GM18498 (cell line): ENCODE measurements around the gene SLC38A3.

Experiments used
- ATAC-seq: cut with Tn5 transposase; IDR thresholded peaks from one replicate; pipeline ENCODE4 v1.9.1; 2021; ENCODE audit warnings: mild to moderate bottlenecking, moderate library complexity; ENCODE audit not compliant: unreplicated experiment

SLC38A3 gene

GRCh38 chr3:50264383-50264963 is 59.4 kb downstream of the SLC38A3 start:
- no peak for ATAC-seq

GRCh38 chr3:50264964-50265485 is 60.0 kb downstream of the SLC38A3 start:
- no peak for ATAC-seq

DNA sequence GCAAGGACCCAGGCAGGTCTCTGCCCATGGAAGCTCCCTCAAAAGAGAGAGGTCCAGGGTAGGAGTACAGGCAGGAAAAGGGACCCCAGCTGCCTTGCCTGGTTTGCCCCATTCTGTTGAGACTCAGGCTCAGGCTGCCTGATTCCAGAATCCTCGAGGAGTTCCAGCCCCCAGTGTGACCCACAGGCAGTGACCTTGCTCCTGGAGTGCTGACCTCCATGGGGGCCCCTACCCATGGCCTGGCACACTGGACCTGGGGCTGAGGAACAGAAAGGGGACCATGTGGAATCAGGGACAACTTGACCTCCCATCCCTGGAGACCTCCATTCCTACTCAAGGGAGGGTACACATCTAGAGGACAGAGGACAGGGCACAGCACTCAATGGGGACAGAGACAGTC is 60.5 kb downstream of the SLC38A3 start:
- no peak for ATAC-seq

GRCh38 chr3:50266017-50266416 is 60.9 kb downstream of the SLC38A3 start:
- ATAC-seq: no peak

DNA sequence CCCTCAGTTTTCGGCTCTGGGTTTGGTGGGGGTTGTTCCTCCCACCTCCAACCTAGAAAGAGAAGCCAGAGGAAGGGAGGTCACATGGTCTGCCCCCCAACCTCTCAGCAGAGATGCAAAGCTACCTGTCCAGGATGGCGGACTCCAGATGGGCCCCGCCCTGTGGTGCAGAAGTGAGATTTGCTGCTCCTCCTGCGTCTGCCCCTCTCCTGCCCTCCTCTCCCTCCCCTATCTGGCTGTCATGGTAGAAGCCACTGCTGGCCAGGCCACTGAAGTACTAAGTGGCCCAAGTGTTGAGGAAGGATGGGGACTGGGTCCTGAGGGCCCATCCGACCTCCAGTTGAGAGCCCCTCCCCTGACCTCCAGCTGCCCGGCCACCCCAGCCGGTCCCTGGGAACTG is 61.8 kb downstream of the SLC38A3 start:
- no peak for ATAC-seq

- no peak for ATAC-seq
Observed at GRCh38 chr3:50267280-50267913, 62.3 kb downstream of the SLC38A3 start.

GRCh38 chr3:50268276-50268675 is 63.2 kb downstream of the SLC38A3 start:
- no peak for ATAC-seq

- ATAC-seq: no peak
Observed at GRCh38 chr3:50268703-50269451, 63.8 kb downstream of the SLC38A3 start, which contains the start of gene SEMA3B. SEMA3B (plus strand) TSS chr3:50269147; CDS start chr3:50269241, 94 bp downstream.

DNA sequence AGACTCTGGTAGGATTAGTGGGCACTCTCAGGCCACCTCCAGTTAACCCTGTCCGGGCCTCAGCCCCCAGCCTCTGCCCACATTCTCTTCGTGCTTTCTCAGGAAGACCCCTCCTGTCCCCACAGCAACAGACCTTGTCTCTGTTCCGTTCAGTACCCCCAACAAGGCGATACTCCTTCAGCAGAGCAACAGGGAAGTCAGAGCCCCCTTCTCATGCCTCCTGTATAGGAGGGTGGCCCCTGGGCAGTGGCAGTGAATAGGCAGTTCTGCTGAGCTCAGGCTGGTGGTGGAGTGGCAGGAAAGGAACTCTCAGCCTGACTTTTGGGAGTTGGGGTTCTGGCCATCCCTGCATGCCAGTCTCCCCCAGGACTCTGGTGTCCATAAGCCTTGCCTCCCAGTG is 64.4 kb downstream of the SLC38A3 start:
- ATAC-seq: no peak

DNA sequence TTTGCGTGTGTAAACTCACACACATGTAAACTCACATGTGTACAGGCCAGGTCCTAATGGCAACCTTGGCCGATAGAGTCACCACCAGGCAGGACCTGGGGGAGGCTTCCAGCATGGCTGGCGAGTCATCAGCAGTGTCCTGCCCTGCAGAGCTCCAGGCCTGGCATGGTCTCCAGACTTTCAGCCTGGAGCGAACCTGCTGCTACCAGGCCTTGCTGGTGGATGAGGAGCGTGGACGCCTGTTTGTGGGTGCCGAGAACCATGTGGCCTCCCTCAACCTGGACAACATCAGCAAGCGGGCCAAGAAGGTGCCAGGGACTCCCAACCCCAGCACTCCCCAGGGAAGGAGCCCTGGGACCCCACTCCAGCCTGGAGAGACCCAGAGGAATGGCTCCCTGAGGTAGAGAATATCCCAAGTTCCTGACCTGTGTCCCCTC is 64.9 kb downstream of the SLC38A3 start:
- no peak for ATAC-seq

DNA sequence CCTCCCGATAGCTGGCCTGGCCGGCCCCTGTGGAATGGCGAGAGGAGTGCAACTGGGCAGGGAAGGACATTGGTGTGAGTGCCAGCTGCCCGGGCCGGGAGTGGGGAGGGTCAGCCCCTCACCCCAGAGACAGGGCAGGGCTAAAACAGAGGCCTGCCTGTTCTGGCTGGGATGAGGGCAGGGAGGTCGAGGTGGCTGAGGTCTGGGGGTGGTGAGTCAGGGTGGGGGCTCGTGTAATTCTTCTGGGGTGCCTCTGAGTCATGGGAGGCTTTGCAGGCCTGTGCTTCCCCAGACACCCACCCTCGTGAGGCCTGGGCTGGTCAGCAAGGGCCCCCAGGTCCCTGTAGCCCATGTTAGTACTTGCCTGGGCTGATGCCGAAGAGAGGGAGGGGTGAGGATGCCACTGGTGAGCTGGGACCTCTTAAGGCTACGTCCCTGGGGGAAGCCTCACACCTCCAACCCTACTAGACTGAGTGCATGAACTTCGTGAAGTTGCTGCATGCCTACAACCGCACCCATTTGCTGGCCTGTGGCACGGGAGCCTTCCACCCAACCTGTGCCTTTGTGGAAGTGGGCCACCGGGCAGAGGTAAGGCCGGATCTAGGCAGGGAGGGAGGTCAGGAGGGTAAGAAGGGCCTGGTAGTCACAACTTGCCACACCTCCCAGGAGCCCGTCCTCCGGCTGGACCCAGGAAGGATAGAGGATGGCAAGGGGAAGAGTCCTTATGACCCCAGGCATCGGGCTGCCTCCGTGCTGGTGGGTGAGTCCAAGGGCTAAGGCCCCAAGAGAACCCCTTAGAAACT is 65.6 kb downstream of the SLC38A3 start:
- no peak for ATAC-seq
